GM12892 (cell line): ENCODE results near the gene ESD.

ENCODE experiments used
- DNase-seq: peaks from one replicate; pipeline ENCODE4 v3.0.0; 2011; ENCODE audit not compliant: insufficient read length
- FAIRE-seq: peaks from 2 replicates; lab custom pipeline; 2011; peaks lifted over from hg19 to GRCh38; lab: Jason Lieb, UNC
- POLR2A ChIP-seq: IDR thresholded peaks from 2 replicates; pipeline ENCODE4 v1.6.1; 2011; ENCODE audit warnings: low read depth, low read length, control low read depth
- POLR2AphosphoS5 ChIP-seq: IDR thresholded peaks from 2 replicates; pipeline ENCODE4 v1.6.1; 2011; ENCODE audit warnings: low read depth, low read length, control low read depth
- TAF1 ChIP-seq: IDR thresholded peaks from 2 replicates; pipeline ENCODE4 v1.6.1; 2011; ENCODE audit warnings: low read depth, mild to moderate bottlenecking, control low read depth, low read length, borderline replicate concordance

Gene ESD

GRCh38 chr13:46743191-46743590 is 53.8 kb downstream of the ESD start:
- TF ChIP-seq POLR2A, result no peak
- no peak for TF ChIP-seq POLR2AphosphoS5
- no peak for TF ChIP-seq TAF1
- DNase-seq (no peak), FAIRE-seq (no peak)

- TF ChIP-seq TAF1 (no peak), POLR2AphosphoS5 (no peak), POLR2A (no peak)
- FAIRE-seq (no peak), DNase-seq (no peak)
These were observed 57.4 kb downstream of the ESD start for GRCh38 chr13:46739447-46740098.

- TF ChIP-seq POLR2AphosphoS5, result no peak
- TF ChIP-seq TAF1, result no peak
- TF ChIP-seq POLR2A, result no peak
- FAIRE-seq (no peak), DNase-seq (no peak)
These were observed 58.2 kb downstream of the ESD start for GRCh38 chr13:46738766-46739165.

- TF ChIP-seq POLR2A (no peak), POLR2AphosphoS5 (no peak), TAF1 (no peak)
- FAIRE-seq (no peak), DNase-seq (no peak)
These were observed 58.9 kb downstream of the ESD start for GRCh38 chr13:46738055-46738454.

- no peak for TF ChIP-seq POLR2A
- TF ChIP-seq TAF1, result no peak
- TF ChIP-seq POLR2AphosphoS5, result no peak
- no peak for DNase-seq
- no peak for FAIRE-seq
These were observed 60.2 kb downstream of the ESD start for GRCh38 chr13:46736541-46737310.

GRCh38 chr13:46735425-46735824 is 61.5 kb downstream of the ESD start:
- no peak for FAIRE-seq

GRCh38 chr13:46731535-46731934 is 65.4 kb downstream of the ESD start:
- FAIRE-seq (no peak), DNase-seq (no peak)
- TF ChIP-seq POLR2AphosphoS5, result no peak
- no peak for TF ChIP-seq POLR2A
- no peak for TF ChIP-seq TAF1

More at GRCh38 chr13:46735425-46735824, 61.5 kb downstream of the ESD start:
- TF ChIP-seq TAF1, result no peak
- no peak for TF ChIP-seq POLR2A
- TF ChIP-seq POLR2AphosphoS5, result no peak
- no peak for DNase-seq

GRCh38 chr13:46728777-46729176 is 68.2 kb downstream of the ESD start:
- no peak for DNase-seq
- FAIRE-seq, result peak; percentile 84
- no peak for TF ChIP-seq POLR2AphosphoS5
- TF ChIP-seq TAF1, result no peak
- TF ChIP-seq POLR2A, result no peak

GRCh38 chr13:46726347-46726746 is 70.6 kb downstream of the ESD start:
- FAIRE-seq, result no peak
- no peak for DNase-seq
- TF ChIP-seq POLR2AphosphoS5, result no peak; the same call in 1 of the 2 replicates
- TF ChIP-seq POLR2A, result no peak
- TF ChIP-seq TAF1, result no peak
